HG02852 (cell line): ENCODE data around the gene NPSR1.
"Not testable (repeated sequence)": the region's sequence is repeated elsewhere in the genome, so short reads cannot be mapped to it uniquely, and the experiment has no call there.

Experiments used
- ATAC-seq: cut with Tn5 transposase; IDR thresholded peaks from one replicate; pipeline ENCODE4 v1.9.1; 2021; ENCODE audit warnings: mild to moderate bottlenecking, moderate library complexity; ENCODE audit not compliant: unreplicated experiment

NPSR1 gene

GRCh38 chr7:34832020-34832419 lies 174.0 kb downstream of the NPSR1 start:
- no peak for ATAC-seq

- no peak for ATAC-seq
These were observed 178.0 kb downstream of the NPSR1 start for GRCh38 chr7:34835901-34836600.

DNA sequence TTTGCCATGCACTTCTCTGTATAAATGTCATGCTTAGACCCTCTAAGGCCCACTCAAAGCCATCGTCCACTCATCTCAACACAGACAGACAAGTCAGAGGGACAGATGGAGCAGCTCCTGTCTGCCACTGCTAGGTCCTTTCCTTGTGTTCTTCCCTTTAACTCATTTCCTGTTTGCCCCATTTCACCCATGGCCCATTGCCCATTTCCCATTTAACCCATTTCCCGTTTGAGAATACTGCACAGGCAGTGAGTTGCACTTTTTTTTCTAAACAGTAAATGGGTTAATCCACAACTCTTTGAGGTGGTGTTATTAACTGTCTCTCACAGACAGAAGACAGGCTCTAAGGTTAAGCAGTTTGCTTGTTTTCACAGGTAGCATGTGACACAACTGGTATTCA lies 179.3 kb downstream of the NPSR1 start:
- no peak for ATAC-seq

DNA sequence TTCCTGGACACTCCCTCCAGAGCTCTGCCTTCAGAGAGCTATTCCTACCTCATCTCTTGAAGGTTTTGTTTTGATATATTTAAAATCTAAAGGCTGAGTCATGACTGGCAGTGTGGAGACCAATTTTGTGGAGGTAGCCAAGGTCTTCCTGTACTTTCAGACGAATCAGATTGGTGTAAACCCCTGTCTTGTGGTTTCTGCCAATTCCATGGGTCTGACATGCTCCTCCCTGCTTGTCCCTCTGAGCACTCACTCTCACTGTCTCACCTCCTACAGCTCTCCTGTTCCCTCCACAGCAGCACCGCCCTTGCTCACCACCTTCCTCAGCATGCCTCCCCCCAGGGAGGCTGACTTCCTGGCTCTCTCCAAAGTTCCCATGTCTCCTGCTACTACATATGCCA lies 179.8 kb downstream of the NPSR1 start:
- ATAC-seq = no peak

- ATAC-seq = no peak
These were observed 180.3 kb downstream of the NPSR1 start for GRCh38 chr7:34838329-34838728.

- ATAC-seq = no peak
These were observed 181.6 kb downstream of the NPSR1 start for GRCh38 chr7:34839645-34840044.

DNA sequence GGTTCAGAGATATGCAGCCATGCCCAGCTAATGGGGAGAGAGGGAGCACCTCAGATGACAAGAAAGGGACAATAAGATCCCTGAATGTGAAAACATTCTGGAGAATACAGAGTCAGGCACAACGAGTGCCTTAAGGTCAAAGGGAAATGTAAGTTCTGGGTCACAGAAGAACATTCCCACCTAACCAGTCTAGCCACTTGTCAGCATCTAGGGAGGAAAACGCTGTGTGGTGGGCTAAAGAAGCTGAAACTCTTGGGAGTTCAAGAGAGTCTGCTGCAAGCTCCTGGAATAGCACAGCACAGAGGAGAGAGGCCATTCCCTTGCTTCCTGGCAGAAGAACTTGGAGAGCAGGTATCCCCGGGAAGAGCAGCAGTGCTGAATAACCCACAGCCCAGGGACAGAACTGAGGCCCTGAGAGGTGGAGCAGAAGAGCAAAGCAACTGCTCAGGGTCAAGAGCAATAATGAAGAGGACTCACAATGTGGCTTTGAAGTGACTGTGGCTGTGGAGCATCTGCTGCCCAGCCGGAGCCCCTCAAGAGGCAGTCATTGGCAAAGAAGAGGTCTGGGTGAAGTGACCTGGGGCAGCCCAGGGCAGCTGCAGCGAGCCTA lies 182.3 kb downstream of the NPSR1 start:
- no peak for ATAC-seq

DNA sequence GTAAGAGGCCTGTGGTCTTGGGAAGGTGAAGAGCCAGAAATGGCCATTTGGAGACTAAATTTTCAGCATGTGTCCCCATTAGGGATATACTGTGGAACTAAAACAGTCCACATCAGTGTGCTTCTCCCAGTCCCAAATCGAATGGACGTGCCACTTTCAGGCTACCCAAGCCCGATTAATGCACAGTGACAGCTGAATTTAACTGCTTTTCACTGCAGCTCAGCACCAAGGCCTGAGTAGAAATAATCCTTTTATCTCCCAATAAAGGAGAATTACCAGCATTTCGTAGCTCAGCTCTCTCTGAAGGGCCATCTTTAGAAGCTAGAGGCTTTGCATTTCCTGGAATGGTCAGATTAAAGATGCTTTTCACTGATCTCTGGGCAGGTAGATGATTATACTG lies 183.3 kb downstream of the NPSR1 start:
- ATAC-seq = no peak

- no peak for ATAC-seq
These were observed 184.8 kb downstream of the NPSR1 start for GRCh38 chr7:34842782-34843181.

GRCh38 chr7:34844406-34844805 lies 186.4 kb downstream of the NPSR1 start:
- no peak for ATAC-seq

- ATAC-seq = no peak
These were observed 187.1 kb downstream of the NPSR1 start for GRCh38 chr7:34844936-34845665.

GRCh38 chr7:34845666-34846361 lies 187.8 kb downstream of the NPSR1 start:
- ATAC-seq = no peak

GRCh38 chr7:34846976-34847375 lies 189.0 kb downstream of the NPSR1 start:
- ATAC-seq = no peak

- no peak for ATAC-seq
These were observed 190.7 kb downstream of the NPSR1 start for GRCh38 chr7:34848670-34849069.

DNA sequence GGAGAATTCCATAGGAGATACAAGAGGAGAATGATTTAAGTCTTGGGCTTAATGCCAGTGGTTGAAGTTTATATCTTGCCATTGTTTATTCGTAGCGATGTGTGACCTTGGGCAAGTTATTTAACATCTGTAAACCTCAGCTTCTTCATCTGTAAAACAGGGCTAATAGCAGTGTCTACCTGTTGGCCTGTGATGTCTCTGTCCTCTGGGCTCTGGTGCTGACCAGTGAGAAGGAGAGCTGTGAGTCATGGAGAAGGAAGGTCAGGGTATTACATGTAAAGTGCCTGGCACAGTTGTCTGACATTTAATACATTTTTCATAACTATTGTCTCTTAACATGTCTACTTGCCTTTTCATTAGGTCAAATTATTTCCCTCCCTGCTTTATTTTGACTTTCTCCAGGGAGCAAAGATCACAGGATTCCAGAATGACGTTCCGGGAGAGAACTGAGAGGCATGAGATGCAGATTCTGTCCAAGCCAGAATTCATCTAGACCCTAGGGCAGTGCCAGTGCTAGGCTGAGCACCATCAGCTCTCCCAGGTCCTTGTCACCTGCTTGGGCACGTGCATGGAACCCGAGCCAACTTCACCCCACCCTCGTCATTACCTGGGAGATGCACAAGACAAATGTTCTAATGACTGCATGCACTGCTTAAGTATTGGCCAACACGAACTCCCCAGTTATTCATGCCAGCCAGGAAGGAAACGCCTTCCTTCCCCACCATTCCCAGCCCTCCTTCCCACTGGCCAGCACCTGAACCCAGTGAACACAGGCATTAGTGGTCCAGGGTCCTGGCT lies 191.3 kb downstream of the NPSR1 start:
- no peak for ATAC-seq

- ATAC-seq = no peak
These were observed 192.0 kb downstream of the NPSR1 start for GRCh38 chr7:34849986-34850385.

- no peak for ATAC-seq
These were observed 192.7 kb downstream of the NPSR1 start for GRCh38 chr7:34850681-34851080.

- ATAC-seq = no peak
These were observed 193.4 kb downstream of the NPSR1 start for GRCh38 chr7:34851431-34851830.

DNA sequence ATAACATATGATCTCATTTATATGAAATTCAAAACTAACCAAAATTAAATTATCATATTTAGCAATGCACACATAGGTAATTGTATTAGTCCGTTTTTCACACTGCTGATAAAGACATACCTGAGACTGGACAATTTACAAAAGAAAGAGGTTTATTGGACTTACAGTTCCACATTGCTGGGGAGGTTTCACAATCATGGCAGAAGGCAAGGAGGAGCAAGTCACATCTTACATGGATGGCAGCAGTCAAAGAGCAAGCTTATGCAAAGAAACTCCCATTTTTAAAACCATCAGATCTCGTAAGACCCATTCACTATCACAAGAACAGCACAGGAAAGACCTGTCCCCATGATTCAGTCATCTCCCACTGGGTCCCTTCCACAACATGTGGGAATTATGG lies 200.4 kb downstream of the NPSR1 start:
- not testable (repeated sequence) for ATAC-seq

GRCh38 chr7:34859281-34859680 lies 201.3 kb downstream of the NPSR1 start:
- ATAC-seq = not testable (repeated sequence)

DNA sequence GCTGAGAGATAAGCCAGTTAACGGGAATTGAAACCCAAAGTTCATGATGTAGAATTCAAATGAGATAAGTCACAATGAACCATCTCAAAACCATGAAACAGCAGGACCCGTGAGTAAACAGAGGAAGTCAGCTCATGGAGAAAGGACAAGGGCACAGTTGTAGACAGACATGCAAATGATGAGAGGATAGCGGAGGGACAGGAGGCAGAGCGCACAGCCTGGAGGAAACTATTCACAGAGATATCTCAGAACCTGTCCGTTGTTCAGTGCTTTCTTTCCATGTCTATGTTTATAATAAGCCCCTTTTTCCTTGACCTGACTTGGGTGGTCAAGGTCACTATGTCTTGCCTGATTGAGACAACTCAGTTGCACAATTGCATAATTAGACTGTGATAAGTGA lies 208.2 kb downstream of the NPSR1 start:
- not testable (repeated sequence) for ATAC-seq
